CD4-positive, alpha-beta T cell treated with Interleukin-15 for 1 hour (primary cell): Measurements from ENCODE around the gene ITGA1.
"Not testable (repeated sequence)": the region's sequence is repeated elsewhere in the genome, so short reads cannot be mapped to it uniquely, and the experiment has no call there.

ENCODE experiments used
- DNase-seq: peaks from one replicate; pipeline ENCODE4 v3.0.0-alpha.2; 2020

The ITGA1 gene

GRCh38 chr5:52906845-52907244 is 119.1 kb downstream of the ITGA1 start:
- DNase-seq, result no peak

GRCh38 chr5:52909192-52909591 is 121.5 kb downstream of the ITGA1 start:
- DNase-seq, result no peak

- DNase-seq, result no peak
These were observed 122.4 kb downstream of the ITGA1 start for GRCh38 chr5:52910071-52910470.

- peak; percentile 36 for DNase-seq
These were observed 127.6 kb downstream of the ITGA1 start for GRCh38 chr5:52915176-52915875.

GRCh38 chr5:52920929-52921328 is 133.2 kb downstream of the ITGA1 start:
- no peak for DNase-seq

- DNase-seq, result no peak
These were observed 134.7 kb downstream of the ITGA1 start for GRCh38 chr5:52922384-52922783.

- DNase-seq, result no peak
These were observed 136.7 kb downstream of the ITGA1 start for GRCh38 chr5:52924456-52924855.

GRCh38 chr5:52925001-52925400 is 137.3 kb downstream of the ITGA1 start:
- DNase-seq, result no peak

- DNase-seq, result no peak
These were observed 141.0 kb downstream of the ITGA1 start for GRCh38 chr5:52928689-52929088.

GRCh38 chr5:52938226-52938625 is 150.5 kb downstream of the ITGA1 start:
- DNase-seq, result no peak

GRCh38 chr5:52943285-52943684 is 155.6 kb downstream of the ITGA1 start:
- DNase-seq, result no peak

- DNase-seq, result no peak
These were observed 156.1 kb downstream of the ITGA1 start for GRCh38 chr5:52943808-52944207.

GRCh38 chr5:52945040-52945439 is 157.3 kb downstream of the ITGA1 start:
- DNase-seq, result no peak

- DNase-seq, result no peak
These were observed 159.5 kb downstream of the ITGA1 start for GRCh38 chr5:52947208-52947607.

GRCh38 chr5:52947851-52948250 is 160.1 kb downstream of the ITGA1 start:
- DNase-seq, result no peak

- DNase-seq, result peak; percentile 49
These were observed 160.8 kb downstream of the ITGA1 start for GRCh38 chr5:52948418-52949076.

- DNase-seq, result no peak
These were observed 163.0 kb downstream of the ITGA1 start for GRCh38 chr5:52950686-52951085.

GRCh38 chr5:52952483-52952882 is 164.8 kb downstream of the ITGA1 start:
- DNase-seq, result no peak

GRCh38 chr5:52956014-52956413 is 168.3 kb downstream of the ITGA1 start:
- no peak for DNase-seq

GRCh38 chr5:52956915-52957747 is 169.4 kb downstream of the ITGA1 start:
- no peak for DNase-seq

GRCh38 chr5:52961274-52961681 is 173.6 kb downstream of the ITGA1 start:
- no peak for DNase-seq

GRCh38 chr5:52963636-52964035 is 175.9 kb downstream of the ITGA1 start:
- no peak for DNase-seq

- no peak for DNase-seq
These were observed 176.4 kb downstream of the ITGA1 start for GRCh38 chr5:52964138-52964537.

GRCh38 chr5:52976157-52976556 is 188.4 kb downstream of the ITGA1 start:
- not testable (repeated sequence) for DNase-seq
